Neural crest cell (in vitro differentiated cells): Measurements from ENCODE around the gene C4orf46. TPM values are rescaled to one million over a fixed set of nuclear protein-coding genes. Genes with fewer than 3 reads are reported as not detected.

ENCODE experiments used
- DNase-seq: peaks from one replicate; pipeline ENCODE4 v3.0.0; 2021; ENCODE audit warnings: low read depth, mixed read lengths, low spot score
- H3K27ac Mint-ChIP-seq: one replicate; pipeline ENCODE4 v1.8.0; 2021; ENCODE audit warnings: mild to moderate bottlenecking, mixed read lengths; ENCODE audit not compliant: unreplicated experiment
- H3K27me3 Mint-ChIP-seq: 2 replicates; pipeline ENCODE4 v1.8.0; 2021; ENCODE audit warnings: low read depth, mild to moderate bottlenecking, mixed read lengths
- H3K36me3 Mint-ChIP-seq: 2 replicates; pipeline ENCODE4 v1.8.0; 2021; ENCODE audit warnings: low read depth, mild to moderate bottlenecking, mixed read lengths
- H3K4me1 Mint-ChIP-seq: 2 replicates; pipeline ENCODE4 v1.8.0; 2021; ENCODE audit warnings: mixed read lengths
- H3K4me3 Mint-ChIP-seq: one replicate; pipeline ENCODE4 v1.8.0; 2021; ENCODE audit warnings: mild to moderate bottlenecking, mixed read lengths
- H3K9me3 Mint-ChIP-seq: 2 replicates; pipeline ENCODE4 v1.8.0; 2021; ENCODE audit warnings: mixed read lengths
- CTCF ChIP-seq: fragments of 200-600 bp; sonication (generic); conservative IDR thresholded peaks from 2 replicates; pipeline ENCODE4 v1.5.0; 2021; ENCODE audit warnings: antibody characterized with exemption, mild to moderate bottlenecking
- total RNA-seq: library from RNA; stranded (reverse); gene quantifications from 2 replicates; pipeline ENCODE4 v1.2.1, GENCODE V29; 2021

C4orf46 gene
- total RNA-seq, 1 donor from 2014 or later, result 28.4 TPM

- Mint-ChIP-seq H3K4me1 (no peaks in the 10 kb centered on the region), H3K36me3 (no peaks in the 10 kb centered on the region), H3K27me3 (peaks cover 3% of the 10 kb centered on the region), H3K9me3 (no peaks in the 10 kb centered on the region), H3K27ac (no peak overlapping the region), H3K4me3 (no peak overlapping the region)
- TF ChIP-seq CTCF, result no peak
- no peak for DNase-seq
Observed at GRCh38 chr4:158630893-158631292, 40.8 kb downstream of the C4orf46 start.

- Mint-ChIP-seq H3K4me3 (no peak overlapping the region), H3K27ac (no peak overlapping the region), H3K27me3 (peaks cover 10% of the 10 kb centered on the region), H3K9me3 (no peaks in the 10 kb centered on the region), H3K36me3 (no peaks in the 10 kb centered on the region), H3K4me1 (no peaks in the 10 kb centered on the region)
- DNase-seq, result no peak
- no peak for TF ChIP-seq CTCF
Observed at GRCh38 chr4:158625544-158625943, 46.1 kb downstream of the C4orf46 start.

GRCh38 chr4:158624889-158625478 lies 46.7 kb downstream of the C4orf46 start:
- no peaks in the 10 kb centered on the region for H3K9me3 Mint-ChIP-seq
- no peaks in the 10 kb centered on the region for H3K4me1 Mint-ChIP-seq
- peak; percentile 84 for TF ChIP-seq CTCF
- H3K27me3 Mint-ChIP-seq, result peaks cover 10% of the 10 kb centered on the region
- DNase-seq, result peak; percentile 4
- no peaks in the 10 kb centered on the region for H3K36me3 Mint-ChIP-seq
- no peak overlapping the region for H3K4me3 Mint-ChIP-seq
- H3K27ac Mint-ChIP-seq, result no peak overlapping the region

- no peak overlapping the region for H3K4me3 Mint-ChIP-seq
- no peak for DNase-seq
- H3K36me3 Mint-ChIP-seq, result no peaks in the 10 kb centered on the region
- H3K27me3 Mint-ChIP-seq, result peaks cover 10% of the 10 kb centered on the region
- H3K9me3 Mint-ChIP-seq, result no peaks in the 10 kb centered on the region
- H3K4me1 Mint-ChIP-seq, result no peaks in the 10 kb centered on the region
- TF ChIP-seq CTCF, result no peak
- H3K27ac Mint-ChIP-seq, result no peak overlapping the region
Observed at GRCh38 chr4:158622251-158622650, 49.4 kb downstream of the C4orf46 start.

GRCh38 chr4:158621729-158622128 lies 50.0 kb downstream of the C4orf46 start:
- H3K4me1 Mint-ChIP-seq, result no peaks in the 10 kb centered on the region
- no peak for DNase-seq
- no peaks in the 10 kb centered on the region for H3K36me3 Mint-ChIP-seq
- no peak overlapping the region for H3K4me3 Mint-ChIP-seq
- peaks cover 10% of the 10 kb centered on the region for H3K27me3 Mint-ChIP-seq
- H3K27ac Mint-ChIP-seq, result no peak overlapping the region
- no peak for TF ChIP-seq CTCF
- no peaks in the 10 kb centered on the region for H3K9me3 Mint-ChIP-seq
